Tracheal epithelial cell (primary cell): ENCODE results near the gene UBP1. TPM values are rescaled to one million over a fixed set of nuclear protein-coding genes. Genes with fewer than 3 reads are reported as not detected.

Source experiments
- total RNA-seq: library from RNA; depleted of rRNA; stranded (reverse); fragments of >200 nt; gene quantifications from 2 replicates; pipeline ENCODE4 v1.2.1, GENCODE V29; 2014

Gene UBP1, protein sequence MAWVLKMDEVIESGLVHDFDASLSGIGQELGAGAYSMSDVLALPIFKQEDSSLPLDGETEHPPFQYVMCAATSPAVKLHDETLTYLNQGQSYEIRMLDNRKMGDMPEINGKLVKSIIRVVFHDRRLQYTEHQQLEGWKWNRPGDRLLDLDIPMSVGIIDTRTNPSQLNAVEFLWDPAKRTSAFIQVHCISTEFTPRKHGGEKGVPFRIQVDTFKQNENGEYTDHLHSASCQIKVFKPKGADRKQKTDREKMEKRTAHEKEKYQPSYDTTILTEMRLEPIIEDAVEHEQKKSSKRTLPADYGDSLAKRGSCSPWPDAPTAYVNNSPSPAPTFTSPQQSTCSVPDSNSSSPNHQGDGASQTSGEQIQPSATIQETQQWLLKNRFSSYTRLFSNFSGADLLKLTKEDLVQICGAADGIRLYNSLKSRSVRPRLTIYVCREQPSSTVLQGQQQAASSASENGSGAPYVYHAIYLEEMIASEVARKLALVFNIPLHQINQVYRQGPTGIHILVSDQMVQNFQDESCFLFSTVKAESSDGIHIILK
- 32.3 and 34.3 TPM in 2 replicates for total RNA-seq

DNA sequence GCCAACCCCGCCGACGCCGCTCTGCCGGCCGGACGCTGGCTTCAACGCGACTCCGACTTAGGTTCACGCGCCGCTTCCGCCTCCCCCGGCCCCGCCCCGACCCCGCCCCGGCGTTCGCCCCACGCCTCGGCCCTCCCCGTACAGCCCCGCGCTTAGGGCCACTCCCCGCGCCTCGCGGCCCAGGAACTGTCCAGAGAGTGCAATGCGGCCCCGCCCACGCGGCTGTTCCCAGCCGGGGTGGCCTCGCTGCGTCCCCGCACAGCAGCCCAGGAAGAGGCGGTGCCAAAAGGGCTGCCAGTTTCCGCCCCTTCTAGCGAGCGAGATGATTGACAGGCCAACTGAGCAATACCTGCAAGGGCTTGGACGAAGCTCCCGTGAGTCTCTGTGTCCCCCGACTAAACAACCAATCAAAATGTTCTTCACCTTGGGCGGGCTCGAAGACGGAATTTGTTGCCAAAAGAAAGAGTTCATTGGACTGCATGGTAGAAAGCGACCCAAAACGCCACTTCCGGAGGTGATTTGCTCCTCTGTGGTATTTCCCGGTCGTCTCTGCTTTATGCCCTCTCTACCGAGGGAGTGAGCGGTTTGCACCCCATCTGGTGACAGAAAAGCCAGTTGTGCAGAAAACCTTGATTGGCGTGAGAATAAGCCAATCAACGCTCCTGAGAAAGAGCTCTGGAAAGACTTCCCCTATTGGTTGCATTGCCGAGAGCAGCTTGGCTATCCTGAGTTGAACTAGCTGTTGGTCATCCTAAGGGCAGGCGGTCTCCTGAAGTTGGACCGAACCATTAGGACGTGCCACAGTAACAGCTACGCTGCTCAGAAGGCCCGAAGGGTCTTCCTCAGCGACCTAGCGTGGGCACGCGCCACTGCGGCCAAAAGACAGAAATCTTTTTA is at the start of gene UBP1:
Gene UBP1 (minus strand): TSS at position 78 of the 897 bp plus-strand sequence. CDS start 557 bp downstream, outside the sequence.

Other genes with a start within 250 kb of the UBP1 start
- under 0.01 and 0.24 TPM in 2 replicates for gene SUSD5, start 221.6 kb downstream of the UBP1 start, total RNA-seq
- gene FBXL2, start 163.0 kb downstream of the UBP1 start, total RNA-seq: 9.4 and 20.7 TPM in 2 replicates